C4-2B (cell line): ENCODE results near the gene HOXC9.

Experiments
- CTCF ChIP-seq: fragments of 450-650 bp; conservative IDR thresholded peaks from 2 replicates; pipeline ENCODE4 v1.5.1; 2017; ENCODE audit warnings: mild to moderate bottlenecking
- ZFX ChIP-seq: fragments of 450-650 bp; IDR thresholded peaks from 2 replicates; pipeline ENCODE4 v1.6.1; 2017

GRCh38 chr12:53985994-53986685 lies 13.8 kb upstream of the HOXC9 start:
- TF ChIP-seq CTCF (no peak), ZFX (no peak)
